GM12892 (cell line): ENCODE measurements around the gene DNAH6.

Experiments used
- POLR2A ChIP-seq: IDR thresholded peaks from 2 replicates; pipeline ENCODE4 v1.6.1; 2011; ENCODE audit warnings: low read depth, low read length, control low read depth
- POLR2AphosphoS5 ChIP-seq: IDR thresholded peaks from 2 replicates; pipeline ENCODE4 v1.6.1; 2011; ENCODE audit warnings: low read depth, low read length, control low read depth
- TAF1 ChIP-seq: IDR thresholded peaks from 2 replicates; pipeline ENCODE4 v1.6.1; 2011; ENCODE audit warnings: low read depth, mild to moderate bottlenecking, control low read depth, low read length, borderline replicate concordance

GRCh38 chr2:84808279-84808678, 292.0 kb downstream of the DNAH6 start:
- no peak for TF ChIP-seq TAF1
- TF ChIP-seq POLR2AphosphoS5 = no peak
- no peak for TF ChIP-seq POLR2A
